Activated naive CD8-positive, alpha-beta T cell treated with anti-CD3 and anti-CD28 coated beads, Interleukin-2, amount 50 U/mL, for 24 hours (primary cell): ENCODE data around the gene MIEF1.

Experiments used
- ATAC-seq: fragments of 150-1000 bp; cut with Tn5 transposase; one replicate; pipeline ENCODE4 v1.10.0; 2021
- DNase-seq: peaks from one replicate; pipeline ENCODE4 v3.0.0; 2021
- H3K27ac Mint-ChIP-seq: one replicate; pipeline ENCODE4 v1.8.0; 2021; ENCODE audit warnings: mild to moderate bottlenecking, mixed read lengths
- H3K27me3 Mint-ChIP-seq: one replicate; pipeline ENCODE4 v1.8.0; 2021; ENCODE audit warnings: mixed read lengths
- H3K36me3 Mint-ChIP-seq: one replicate; pipeline ENCODE4 v1.8.0; 2021; ENCODE audit warnings: low read depth, mixed read lengths
- H3K4me1 Mint-ChIP-seq: one replicate; pipeline ENCODE4 v1.8.0; 2021; ENCODE audit warnings: mixed read lengths
- H3K4me3 Mint-ChIP-seq: one replicate; pipeline ENCODE4 v1.8.0; 2021; ENCODE audit warnings: mild to moderate bottlenecking, moderate library complexity, mixed read lengths
- H3K9me3 Mint-ChIP-seq: one replicate; pipeline ENCODE4 v1.8.0; 2021; ENCODE audit warnings: mixed read lengths

Gene MIEF1

GRCh38 chr22:39467390-39467895, 34.6 kb upstream of the MIEF1 start:
- no peaks in the 10 kb centered on the region for H3K27me3 Mint-ChIP-seq
- H3K27ac Mint-ChIP-seq, result no peak overlapping the region
- no peaks in the 10 kb centered on the region for H3K9me3 Mint-ChIP-seq
- ATAC-seq, result no peak
- no peak overlapping the region for H3K4me3 Mint-ChIP-seq
- H3K4me1 Mint-ChIP-seq, result peaks cover 13% of the 10 kb centered on the region
- DNase-seq, result no peak
- H3K36me3 Mint-ChIP-seq, result no peaks in the 10 kb centered on the region

GRCh38 chr22:39468487-39469325, 33.4 kb upstream of the MIEF1 start:
- DNase-seq (no peak), ATAC-seq (no peak)
- H3K36me3 Mint-ChIP-seq, result no peaks in the 10 kb centered on the region
- H3K4me3 Mint-ChIP-seq, result no peak overlapping the region
- peaks cover 20% of the 10 kb centered on the region for H3K4me1 Mint-ChIP-seq
- no peak overlapping the region for H3K27ac Mint-ChIP-seq
- no peaks in the 10 kb centered on the region for H3K9me3 Mint-ChIP-seq
- H3K27me3 Mint-ChIP-seq, result no peaks in the 10 kb centered on the region

GRCh38 chr22:39469326-39469680, 32.8 kb upstream of the MIEF1 start:
- Mint-ChIP-seq H3K4me3 (no peak overlapping the region), H3K9me3 (no peaks in the 10 kb centered on the region), H3K4me1 (peaks cover 20% of the 10 kb centered on the region), H3K27ac (no peak overlapping the region), H3K27me3 (no peaks in the 10 kb centered on the region), H3K36me3 (no peaks in the 10 kb centered on the region)
- DNase-seq (no peak), ATAC-seq (no peak)

GRCh38 chr22:39469681-39470450, 32.2 kb upstream of the MIEF1 start:
- Mint-ChIP-seq H3K4me3 (no peak overlapping the region), H3K9me3 (no peaks in the 10 kb centered on the region), H3K4me1 (peaks cover 20% of the 10 kb centered on the region), H3K27ac (no peak overlapping the region), H3K36me3 (no peaks in the 10 kb centered on the region), H3K27me3 (no peaks in the 10 kb centered on the region)
- ATAC-seq (no peak), DNase-seq (no peak)

GRCh38 chr22:39470451-39471291, 31.4 kb upstream of the MIEF1 start:
- ATAC-seq, result no peak
- H3K36me3 Mint-ChIP-seq, result no peaks in the 10 kb centered on the region
- H3K27ac Mint-ChIP-seq, result no peak overlapping the region
- peaks cover 20% of the 10 kb centered on the region for H3K4me1 Mint-ChIP-seq
- DNase-seq, result no peak
- no peaks in the 10 kb centered on the region for H3K27me3 Mint-ChIP-seq
- no peaks in the 10 kb centered on the region for H3K9me3 Mint-ChIP-seq
- no peak overlapping the region for H3K4me3 Mint-ChIP-seq

- Mint-ChIP-seq H3K36me3 (no peaks in the 10 kb centered on the region), H3K9me3 (no peaks in the 10 kb centered on the region), H3K4me3 (no peak overlapping the region), H3K27ac (peak overlapping the region; percentile 52), H3K27me3 (no peaks in the 10 kb centered on the region), H3K4me1 (peaks cover 20% of the 10 kb centered on the region)
- ATAC-seq, result peak; percentile 75
- DNase-seq, result peak; percentile 18
These were observed 30.5 kb upstream of the MIEF1 start for GRCh38 chr22:39471381-39472141.

- H3K27me3 Mint-ChIP-seq, result no peaks in the 10 kb centered on the region
- no peaks in the 10 kb centered on the region for H3K36me3 Mint-ChIP-seq
- no peak overlapping the region for H3K27ac Mint-ChIP-seq
- ATAC-seq, result no peak
- DNase-seq, result no peak
- no peaks in the 10 kb centered on the region for H3K9me3 Mint-ChIP-seq
- no peak overlapping the region for H3K4me3 Mint-ChIP-seq
- H3K4me1 Mint-ChIP-seq, result peaks cover 20% of the 10 kb centered on the region
These were observed 29.2 kb upstream of the MIEF1 start for GRCh38 chr22:39472570-39473556.

- Mint-ChIP-seq H3K4me1 (peaks cover 20% of the 10 kb centered on the region), H3K4me3 (no peak overlapping the region), H3K36me3 (no peaks in the 10 kb centered on the region), H3K9me3 (no peaks in the 10 kb centered on the region), H3K27ac (no peak overlapping the region), H3K27me3 (no peaks in the 10 kb centered on the region)
- ATAC-seq (no peak), DNase-seq (no peak)
These were observed 28.2 kb upstream of the MIEF1 start for GRCh38 chr22:39473851-39474250.

GRCh38 chr22:39474351-39475111, 27.6 kb upstream of the MIEF1 start:
- H3K4me1 Mint-ChIP-seq, result peaks cover 20% of the 10 kb centered on the region
- H3K27me3 Mint-ChIP-seq, result no peaks in the 10 kb centered on the region
- H3K27ac Mint-ChIP-seq, result no peak overlapping the region
- no peak overlapping the region for H3K4me3 Mint-ChIP-seq
- DNase-seq (no peak), ATAC-seq (no peak)
- H3K36me3 Mint-ChIP-seq, result no peaks in the 10 kb centered on the region
- H3K9me3 Mint-ChIP-seq, result no peaks in the 10 kb centered on the region

GRCh38 chr22:39475337-39475736, 26.8 kb upstream of the MIEF1 start:
- no peak for ATAC-seq
- DNase-seq, result no peak
- no peak overlapping the region for H3K27ac Mint-ChIP-seq
- H3K9me3 Mint-ChIP-seq, result no peaks in the 10 kb centered on the region
- no peaks in the 10 kb centered on the region for H3K36me3 Mint-ChIP-seq
- peaks cover 20% of the 10 kb centered on the region for H3K4me1 Mint-ChIP-seq
- H3K27me3 Mint-ChIP-seq, result no peaks in the 10 kb centered on the region
- H3K4me3 Mint-ChIP-seq, result no peak overlapping the region

- DNase-seq (no peak), ATAC-seq (no peak)
- no peaks in the 10 kb centered on the region for H3K36me3 Mint-ChIP-seq
- H3K27ac Mint-ChIP-seq, result no peak overlapping the region
- peaks cover 20% of the 10 kb centered on the region for H3K4me1 Mint-ChIP-seq
- H3K9me3 Mint-ChIP-seq, result no peaks in the 10 kb centered on the region
- no peaks in the 10 kb centered on the region for H3K27me3 Mint-ChIP-seq
- H3K4me3 Mint-ChIP-seq, result no peak overlapping the region
These were observed 26.2 kb upstream of the MIEF1 start for GRCh38 chr22:39475902-39476301.

- Mint-ChIP-seq H3K27ac (no peak overlapping the region), H3K27me3 (no peaks in the 10 kb centered on the region), H3K9me3 (no peaks in the 10 kb centered on the region), H3K4me3 (no peak overlapping the region), H3K36me3 (no peaks in the 10 kb centered on the region), H3K4me1 (peaks cover 15% of the 10 kb centered on the region)
- ATAC-seq (no peak), DNase-seq (no peak)
These were observed 25.4 kb upstream of the MIEF1 start for GRCh38 chr22:39476664-39477063.
